OCI-LY1 (cell line): ENCODE results near the gene SYNM.

Experiments used
- H2AFZ ChIP-seq: fragments of 200-600 bp; sonication (generic), shearing (Covaris generic); 2 replicates; pipeline ENCODE4 v1.6.0; 2014; ENCODE audit warnings: antibody characterized with exemption, mild to moderate bottlenecking, low read length
- H3F3A ChIP-seq: fragments of 200-600 bp; sonication (generic), shearing (Covaris generic); 2 replicates; pipeline ENCODE4 v1.6.0; 2014; ENCODE audit warnings: mild to moderate bottlenecking, antibody characterized with exemption, low read length, moderate library complexity; ENCODE audit not compliant: insufficient read depth
- H3K27ac ChIP-seq: fragments of 200-600 bp; sonication (generic); 2 replicates; pipeline ENCODE4 v1.5.1; 2014; ENCODE audit warnings: low read length, mixed run types, mild to moderate bottlenecking, low read depth; ENCODE audit not compliant: poor library complexity, severe bottlenecking
- H3K27me3 ChIP-seq: fragments of 200-600 bp; sonication (generic); 2 replicates; pipeline ENCODE4 v1.6.0; 2014; ENCODE audit warnings: antibody characterized with exemption, mild to moderate bottlenecking, low read length, moderate library complexity; ENCODE audit not compliant: insufficient read depth
- H3K36me3 ChIP-seq: fragments of 200-600 bp; sonication (generic); 2 replicates; pipeline ENCODE4 v1.6.1; 2014; ENCODE audit warnings: mild to moderate bottlenecking, antibody characterized with exemption, low read length, moderate library complexity, mixed read lengths; ENCODE audit not compliant: insufficient read depth
- H3K4me1 ChIP-seq: fragments of 200-600 bp; sonication (generic); 2 replicates; pipeline ENCODE4 v1.5.1; 2014; ENCODE audit warnings: mild to moderate bottlenecking, low read length, moderate library complexity; ENCODE audit not compliant: insufficient read depth, severe bottlenecking
- H3K4me2 ChIP-seq: fragments of 200-600 bp; sonication (generic), shearing (Covaris generic); 2 replicates; pipeline ENCODE4 v1.6.1; 2014; ENCODE audit warnings: low read length
- H3K4me3 ChIP-seq: fragments of 200-600 bp; sonication (generic); 2 replicates; pipeline ENCODE4 v1.5.1; 2014; ENCODE audit warnings: low read length, low read depth, mild to moderate bottlenecking, mixed read lengths; ENCODE audit not compliant: poor library complexity, severe bottlenecking
- H3K79me2 ChIP-seq: fragments of 200-600 bp; shearing (Covaris generic); 2 replicates; pipeline ENCODE4 v1.6.1; 2016; ENCODE audit warnings: mixed run types, low read length, mixed read lengths; ENCODE audit not compliant: insufficient read depth
- H3K9ac ChIP-seq: fragments of 200-600 bp; sonication (generic), shearing (Covaris generic); 2 replicates; pipeline ENCODE4 v1.6.1; 2014; ENCODE audit warnings: mild to moderate bottlenecking, low read length, mixed read lengths
- H3K9me2 ChIP-seq: fragments of 200-600 bp; sonication (generic), shearing (Covaris generic); 2 replicates; pipeline ENCODE4 v1.6.1; 2014; ENCODE audit warnings: low read depth, mild to moderate bottlenecking, low read length, mixed read lengths
- H3K9me3 ChIP-seq: fragments of 200-600 bp; shearing (Covaris generic); 2 replicates; pipeline ENCODE4 v1.6.1; 2014; ENCODE audit warnings: low read length, mixed read lengths
- H4K20me1 ChIP-seq: fragments of 200-600 bp; sonication (generic), shearing (Covaris generic); 2 replicates; pipeline ENCODE4 v1.6.0; 2016; ENCODE audit warnings: mild to moderate bottlenecking, low read length; ENCODE audit not compliant: insufficient read depth
- EZH2 ChIP-seq: fragments of 200-600 bp; sonication (generic), shearing (Covaris generic); IDR thresholded peaks from 2 replicates; pipeline ENCODE4 v1.8.0; 2017; ENCODE audit warnings: borderline replicate concordance, mixed run types, mild to moderate bottlenecking, antibody characterized with exemption, low read length, moderate library complexity, mixed read lengths
- TF ChIP-seq, protein P1 (sequence below): fragments of 200-600 bp; sonication (generic), shearing (Covaris generic); IDR thresholded peaks from 2 replicates; pipeline ENCODE4 v1.5.1; 2017; ENCODE audit warnings: mild to moderate bottlenecking, antibody characterized with exemption, low read length, moderate library complexity, mixed read lengths

SYNM gene

DNA sequence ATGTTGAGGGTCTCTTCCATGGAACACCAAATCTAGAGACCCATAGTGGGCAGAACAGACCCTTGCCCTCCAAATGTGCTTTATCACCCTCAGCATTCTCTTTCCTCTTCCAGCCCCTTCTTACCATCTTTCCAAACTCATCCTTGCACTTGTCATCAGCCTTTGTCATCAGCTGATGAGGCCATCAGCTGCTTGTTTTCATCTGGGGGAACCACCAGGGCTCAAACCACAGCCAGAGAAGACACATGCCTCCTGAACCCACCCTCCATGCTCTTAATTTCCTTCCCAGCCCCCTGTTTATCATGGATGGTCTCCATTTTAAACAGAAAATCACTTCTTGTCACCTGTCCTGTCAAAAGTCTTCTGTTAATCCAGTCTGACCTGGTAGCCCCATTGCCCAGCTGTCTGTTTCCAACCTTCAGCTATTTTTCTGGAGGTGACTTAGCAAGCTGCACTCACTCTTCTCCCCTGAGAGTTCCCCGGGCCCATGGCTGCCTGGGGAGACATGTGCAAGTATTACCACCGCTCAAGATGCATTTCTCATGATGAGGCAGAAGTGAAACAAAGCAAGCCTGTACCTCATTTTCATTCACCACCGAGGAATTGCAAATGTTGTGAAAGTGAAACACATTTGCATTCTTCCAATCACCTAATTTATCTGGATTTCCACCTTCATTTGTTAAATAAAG is 14.7 kb upstream of the SYNM start:
- H3K4me2 ChIP-seq = no peak overlapping the region
- H3K79me2 ChIP-seq = no peaks in the 10 kb centered on the region

DNA sequence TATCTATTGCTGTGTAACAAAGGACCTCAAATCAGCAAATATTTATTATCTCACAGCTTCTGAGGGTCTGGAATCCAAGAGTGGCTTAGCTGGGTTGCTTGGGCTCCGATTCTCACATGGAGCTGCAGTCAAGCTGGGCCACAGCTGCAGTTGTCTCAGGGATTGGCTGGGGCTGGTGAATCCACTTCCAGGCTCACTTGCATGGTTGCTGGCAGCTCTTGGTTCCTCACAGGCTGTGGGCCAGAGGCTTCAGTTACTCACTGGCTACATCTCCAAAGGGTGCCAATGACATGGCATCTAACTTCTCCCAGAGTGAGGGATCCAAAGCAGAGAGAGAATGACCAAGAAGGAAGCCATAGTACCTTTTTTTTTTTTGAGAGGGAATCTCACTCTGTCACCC is 13.9 kb upstream of the SYNM start:
- Histone ChIP-seq H3K36me3 (no peaks in the 10 kb centered on the region), H3K79me2 (no peaks in the 10 kb centered on the region), H3K27ac (no peak overlapping the region), H2AFZ (no peak overlapping the region), H3K27me3 (no peaks in the 10 kb centered on the region), H3K9me2 (no peaks in the 10 kb centered on the region), H3K9ac (no peak overlapping the region), H3K4me1 (no peaks in the 10 kb centered on the region), H3K9me3 (no peaks in the 10 kb centered on the region), H3F3A (no peaks in the 10 kb centered on the region), H3K4me3 (no peak overlapping the region), H3K4me2 (no peak overlapping the region), H4K20me1 (no peaks in the 10 kb centered on the region)
- no peak for TF ChIP-seq EZH2
- TF ChIP-seq, protein P1, sequence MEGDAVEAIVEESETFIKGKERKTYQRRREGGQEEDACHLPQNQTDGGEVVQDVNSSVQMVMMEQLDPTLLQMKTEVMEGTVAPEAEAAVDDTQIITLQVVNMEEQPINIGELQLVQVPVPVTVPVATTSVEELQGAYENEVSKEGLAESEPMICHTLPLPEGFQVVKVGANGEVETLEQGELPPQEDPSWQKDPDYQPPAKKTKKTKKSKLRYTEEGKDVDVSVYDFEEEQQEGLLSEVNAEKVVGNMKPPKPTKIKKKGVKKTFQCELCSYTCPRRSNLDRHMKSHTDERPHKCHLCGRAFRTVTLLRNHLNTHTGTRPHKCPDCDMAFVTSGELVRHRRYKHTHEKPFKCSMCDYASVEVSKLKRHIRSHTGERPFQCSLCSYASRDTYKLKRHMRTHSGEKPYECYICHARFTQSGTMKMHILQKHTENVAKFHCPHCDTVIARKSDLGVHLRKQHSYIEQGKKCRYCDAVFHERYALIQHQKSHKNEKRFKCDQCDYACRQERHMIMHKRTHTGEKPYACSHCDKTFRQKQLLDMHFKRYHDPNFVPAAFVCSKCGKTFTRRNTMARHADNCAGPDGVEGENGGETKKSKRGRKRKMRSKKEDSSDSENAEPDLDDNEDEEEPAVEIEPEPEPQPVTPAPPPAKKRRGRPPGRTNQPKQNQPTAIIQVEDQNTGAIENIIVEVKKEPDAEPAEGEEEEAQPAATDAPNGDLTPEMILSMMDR = no peak

More for the DNA sequence above, 14.7 kb upstream of the SYNM start:
- Histone ChIP-seq H3K27ac (no peak overlapping the region), H3K9me3 (no peaks in the 10 kb centered on the region), H3K36me3 (no peaks in the 10 kb centered on the region), H3K9ac (no peak overlapping the region), H3K4me3 (no peak overlapping the region), H3F3A (no peaks in the 10 kb centered on the region), H4K20me1 (no peaks in the 10 kb centered on the region), H3K9me2 (no peaks in the 10 kb centered on the region), H3K27me3 (no peaks in the 10 kb centered on the region), H3K4me1 (no peaks in the 10 kb centered on the region), H2AFZ (no peak overlapping the region)
- TF ChIP-seq, protein P1 = no peak
- TF ChIP-seq EZH2 = no peak

DNA sequence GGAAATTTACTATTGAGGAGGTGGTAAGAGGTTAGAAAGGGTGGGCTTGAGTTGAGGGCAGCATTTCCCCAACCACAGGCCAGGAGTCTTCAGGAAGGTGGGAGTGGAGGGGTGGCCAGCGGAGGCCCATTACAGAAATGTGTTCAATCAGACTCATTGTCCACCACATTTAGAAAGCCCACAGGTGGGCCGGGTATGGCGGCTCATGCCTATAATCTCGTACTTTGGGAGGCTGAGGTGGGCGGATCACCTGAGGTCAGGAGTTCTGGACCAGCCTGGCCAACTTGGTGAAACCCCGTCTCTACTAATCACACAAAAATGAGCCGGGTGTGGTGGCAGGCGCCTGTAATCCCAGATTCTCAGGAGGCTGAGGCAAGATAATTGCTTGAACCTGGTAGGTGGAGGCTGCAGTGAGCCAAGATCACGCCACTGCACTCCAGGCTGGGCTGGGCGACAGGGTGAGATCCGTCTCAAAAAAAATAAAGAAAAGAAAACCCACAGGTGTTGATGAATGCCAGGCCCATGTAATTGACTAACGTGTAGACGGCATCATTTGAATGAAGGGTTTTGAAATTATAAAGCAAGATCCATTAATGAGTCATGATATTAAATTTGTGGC is 12.2 kb upstream of the SYNM start:
- Histone ChIP-seq H3K9ac (no peak overlapping the region), H3K4me1 (no peaks in the 10 kb centered on the region), H3F3A (no peaks in the 10 kb centered on the region), H4K20me1 (no peaks in the 10 kb centered on the region), H3K4me2 (no peak overlapping the region), H3K36me3 (no peaks in the 10 kb centered on the region), H3K79me2 (no peaks in the 10 kb centered on the region), H3K27ac (no peak overlapping the region), H3K27me3 (no peaks in the 10 kb centered on the region), H2AFZ (no peak overlapping the region), H3K4me3 (no peak overlapping the region), H3K9me2 (no peaks in the 10 kb centered on the region), H3K9me3 (no peaks in the 10 kb centered on the region)
- TF ChIP-seq, protein P1 = no peak
- no peak for TF ChIP-seq EZH2
